Central memory CD4-positive, alpha-beta T cell (primary cell): Measurements from ENCODE around the gene MGARP.
A peak's percentile ranks its signal among the peaks of the same experiment; 100 is the strongest.
"Not testable (repeated sequence)": the region's sequence is repeated elsewhere in the genome, so short reads cannot be mapped to it uniquely, and the experiment has no call there.

Experiments used
- DNase-seq: peaks from one replicate; pipeline ENCODE4 v3.0.0; 2022

The MGARP gene

GRCh38 chr4:139295206-139295941 is 15.3 kb upstream of the MGARP start:
- DNase-seq = peak; percentile 92

- DNase-seq = no peak
Observed at GRCh38 chr4:139286186-139286698, 6.2 kb upstream of the MGARP start.

DNA sequence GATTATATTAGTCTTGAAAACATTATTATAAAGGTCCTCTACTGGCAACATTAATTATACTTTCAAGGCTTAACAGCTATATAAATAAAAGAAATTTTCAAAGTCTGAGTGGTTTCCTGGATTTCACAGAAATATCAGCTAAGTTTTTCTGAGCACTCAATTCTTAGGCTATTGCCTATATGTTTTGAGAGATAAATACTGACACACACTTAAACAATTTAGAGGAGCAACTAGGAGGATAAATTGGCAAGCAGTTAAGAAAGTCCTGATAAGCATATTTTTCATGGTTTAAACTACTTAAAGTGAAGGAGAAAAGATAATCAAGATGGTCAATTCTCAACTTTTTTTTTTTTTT is 2.7 kb upstream of the MGARP start:
- DNase-seq = no peak

DNA sequence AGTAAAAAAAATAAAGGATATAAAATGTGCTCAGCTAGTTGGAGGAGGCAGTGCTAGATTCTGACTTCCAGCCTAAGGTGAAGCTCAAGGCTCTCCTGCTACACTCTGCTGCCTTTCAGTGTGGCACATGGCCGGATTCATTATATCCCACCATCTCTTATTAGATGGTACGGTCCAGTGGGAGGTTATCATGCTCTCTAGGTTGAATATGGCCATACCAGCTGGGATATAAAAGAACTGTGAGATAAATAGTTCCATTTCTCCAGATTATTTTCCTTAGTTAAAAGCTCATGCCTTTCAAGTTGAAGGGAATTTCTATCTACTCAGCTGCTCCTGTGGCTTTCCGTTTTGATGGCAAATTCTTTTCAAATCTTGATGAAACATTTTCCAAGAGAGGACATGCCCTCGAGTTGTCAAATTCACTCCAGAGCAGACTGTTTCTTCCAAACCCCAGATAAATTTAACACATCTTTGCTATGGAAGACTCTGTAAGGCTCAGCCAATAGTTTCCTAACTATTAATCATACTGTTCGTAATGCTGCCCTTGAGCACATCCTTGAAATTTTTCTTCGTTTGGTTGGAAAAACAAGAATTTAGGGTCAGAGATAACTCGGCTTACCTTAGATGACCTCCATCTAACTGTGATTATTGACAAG is 2.2 kb upstream of the MGARP start:
- DNase-seq = no peak

DNA sequence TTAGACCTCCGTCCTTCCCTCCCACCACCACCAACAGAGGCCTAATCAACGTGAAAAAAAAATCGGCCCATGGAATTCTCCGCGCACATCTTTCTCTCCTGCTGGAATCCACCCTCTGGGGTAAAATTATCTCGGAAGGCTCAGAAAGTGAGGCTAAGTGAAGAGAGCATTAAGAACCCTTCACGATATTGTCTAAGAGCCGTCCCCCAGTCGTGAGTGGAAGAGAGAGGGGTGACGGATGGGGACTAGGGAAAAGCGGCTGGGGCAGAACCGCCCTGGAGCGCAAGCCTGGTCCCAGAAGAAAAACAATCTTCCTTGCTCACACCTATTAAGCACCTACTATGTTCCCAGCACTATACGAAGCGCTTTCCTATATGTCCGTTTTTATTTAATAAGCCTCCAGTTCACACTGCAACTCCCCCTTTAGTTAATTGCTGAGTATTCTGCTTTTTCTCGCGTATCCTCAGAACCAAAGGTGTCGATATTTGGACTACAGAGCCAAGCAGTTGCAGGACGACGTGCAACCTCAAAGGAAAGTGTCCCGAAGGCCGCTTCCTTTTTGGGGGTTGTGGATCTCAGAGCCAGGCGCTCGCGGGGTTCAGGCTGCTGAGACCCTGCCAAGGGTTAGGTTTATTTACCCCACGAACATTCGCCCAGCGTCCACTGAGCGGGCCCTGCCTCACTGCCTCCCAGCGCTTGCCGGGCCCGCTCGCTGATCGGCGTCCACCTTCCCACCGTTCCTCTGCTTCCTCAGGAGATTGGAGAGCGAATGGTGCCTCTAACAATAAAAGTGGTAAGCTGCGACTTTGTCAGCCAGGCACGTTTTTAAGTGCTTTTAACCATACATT is 889 bp downstream of the MGARP start:
- no peak for DNase-seq

DNA sequence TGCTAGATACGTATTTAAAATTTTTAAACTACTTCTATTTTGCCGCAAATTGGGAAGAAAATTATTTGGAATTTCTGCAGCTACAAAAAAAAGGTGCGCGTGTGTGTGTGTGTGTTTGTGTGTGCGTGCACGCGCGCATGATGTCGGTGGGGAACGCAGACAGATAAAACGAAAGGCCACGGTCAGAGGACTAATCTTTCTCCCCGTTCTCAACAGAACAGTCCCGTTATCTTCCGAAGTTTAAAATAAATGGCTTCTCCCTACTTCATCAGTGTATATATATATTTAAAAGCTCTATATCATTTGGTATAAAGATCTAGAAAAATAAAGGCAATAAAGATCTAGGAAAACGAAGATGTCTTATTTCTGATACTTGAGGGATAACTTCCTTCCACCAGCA is 1.5 kb downstream of the MGARP start:
- no peak for DNase-seq

GRCh38 chr4:139275281-139275735 is 4.7 kb downstream of the MGARP start:
- DNase-seq = no peak

DNA sequence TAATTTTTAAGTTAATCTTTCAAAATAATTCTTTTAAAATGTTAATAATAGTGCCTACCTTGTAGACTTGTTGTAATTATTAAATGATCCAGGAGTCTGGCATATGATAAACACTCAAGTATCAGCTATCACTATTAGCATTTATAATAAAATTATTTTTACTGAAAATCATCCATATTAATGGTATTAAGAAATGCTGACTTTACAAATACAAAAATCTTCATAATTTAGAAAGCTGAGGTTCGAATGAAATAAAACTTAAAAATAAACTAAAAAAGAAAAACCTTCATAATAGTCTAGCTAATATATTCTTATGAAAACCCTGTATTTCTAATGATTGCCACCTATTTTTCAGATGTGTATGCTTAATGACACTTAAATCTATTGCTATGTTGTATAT is 5.2 kb downstream of the MGARP start:
- DNase-seq = no peak

DNA sequence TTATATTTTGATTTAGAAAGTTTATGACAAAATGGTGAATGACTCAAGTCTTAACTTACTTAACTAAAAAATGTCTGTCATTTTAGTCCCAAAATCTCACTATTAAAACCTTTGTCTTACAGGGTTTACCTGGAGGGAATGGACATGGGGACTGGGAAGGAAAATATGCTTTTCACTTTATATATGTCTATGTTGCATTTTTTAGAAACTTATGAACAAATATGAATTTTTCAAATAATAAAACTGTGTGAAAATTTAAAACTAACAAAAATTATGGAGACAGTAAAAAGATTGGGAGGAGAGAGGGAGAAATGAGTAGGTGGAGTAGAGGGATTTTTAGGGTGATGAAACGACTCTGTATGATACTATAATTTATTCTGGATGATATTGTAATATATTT is 6.2 kb downstream of the MGARP start:
- no peak for DNase-seq

DNA sequence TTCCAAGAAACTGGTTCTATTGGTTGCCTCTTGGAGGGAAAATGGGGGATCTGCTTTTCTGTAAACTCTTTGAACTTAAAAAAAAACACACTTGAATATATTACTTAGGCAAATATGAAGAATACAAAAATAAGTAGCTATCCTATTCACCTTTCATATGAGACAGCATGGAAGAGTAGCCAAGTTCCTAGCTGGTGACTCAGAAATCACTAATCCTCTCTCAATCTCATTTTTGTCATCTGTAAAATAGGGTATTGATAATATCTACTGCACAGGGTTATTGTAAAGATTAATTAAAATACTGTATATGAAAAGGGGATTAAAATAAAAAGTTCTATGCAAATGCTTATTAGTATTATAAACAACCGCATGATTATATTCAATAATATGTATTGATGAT is 12.7 kb downstream of the MGARP start:
- no peak for DNase-seq

DNA sequence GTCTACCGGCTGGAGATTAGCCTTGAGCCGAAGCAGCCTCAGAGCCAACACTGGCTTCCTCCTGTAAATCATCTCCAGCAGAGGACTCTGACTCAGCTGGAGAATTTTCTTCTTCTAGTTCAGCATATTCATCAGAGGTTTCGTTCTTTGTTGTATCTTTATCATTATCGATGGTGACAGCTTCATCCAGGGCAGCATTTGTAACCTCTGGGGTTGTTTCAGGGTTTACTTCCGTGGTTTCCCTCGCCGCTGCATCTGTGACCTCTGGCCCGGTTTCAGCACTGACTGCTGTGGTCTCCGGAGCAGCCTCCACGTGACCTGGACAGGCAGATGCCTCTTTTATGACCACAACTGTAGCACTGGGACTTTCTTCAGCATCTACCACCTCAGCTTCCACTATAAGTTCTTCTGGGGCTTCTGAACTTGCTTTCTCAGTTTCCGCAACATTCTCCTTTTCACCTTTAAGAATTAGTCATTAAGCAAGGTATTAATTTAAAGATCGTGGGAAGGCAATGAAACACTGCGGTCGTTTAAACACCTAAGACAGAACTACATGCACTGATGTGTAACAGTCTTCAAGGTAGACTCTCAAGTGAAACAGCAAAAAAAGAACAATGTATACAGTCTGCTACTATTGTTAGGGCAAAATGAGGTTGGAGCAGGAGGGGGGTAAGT is 13.3 kb downstream of the MGARP start:
- peak; percentile 71 for DNase-seq

GRCh38 chr4:139266208-139266582 is 13.8 kb downstream of the MGARP start:
- DNase-seq = no peak

GRCh38 chr4:139265654-139266053 is 14.4 kb downstream of the MGARP start:
- DNase-seq = no peak

DNA sequence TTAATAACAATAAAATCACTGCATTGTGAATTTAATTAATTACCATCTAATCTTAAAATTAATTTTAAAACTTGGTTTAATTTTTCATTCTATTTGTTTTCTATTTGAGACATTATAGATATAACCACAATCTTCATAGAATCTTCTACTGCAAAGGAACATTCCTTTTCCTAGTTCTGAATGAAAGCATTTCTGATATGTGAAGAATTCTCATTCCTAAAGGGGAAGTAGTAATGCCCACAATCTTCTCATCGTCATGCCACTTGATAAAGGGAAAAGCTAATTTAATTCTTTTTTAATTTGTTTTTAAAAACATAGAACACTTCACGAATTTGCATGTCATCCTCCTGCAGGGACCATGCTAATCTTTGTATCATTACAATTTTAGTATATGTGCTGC is 23.7 kb downstream of the MGARP start:
- DNase-seq = no peak

DNA sequence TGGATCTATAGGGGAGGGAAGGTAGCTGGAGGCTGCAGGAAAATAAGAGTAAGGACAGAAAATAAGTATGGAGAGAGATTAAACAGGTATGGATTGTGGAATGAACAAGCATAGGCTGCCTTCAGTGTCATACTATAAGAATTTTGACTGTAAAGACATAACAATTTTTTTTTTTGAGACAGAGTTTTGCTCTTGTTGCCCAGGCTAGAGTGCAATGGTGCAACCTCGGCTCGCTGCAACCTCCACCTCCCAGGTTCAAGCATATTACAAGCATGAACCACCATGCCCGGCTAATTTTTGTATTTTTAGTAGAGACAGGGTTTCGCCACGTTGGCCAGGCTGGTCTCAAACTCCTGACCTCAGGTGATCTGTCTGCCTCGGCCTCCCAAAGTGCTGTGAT is 24.4 kb downstream of the MGARP start:
- DNase-seq = not testable (repeated sequence)

DNA sequence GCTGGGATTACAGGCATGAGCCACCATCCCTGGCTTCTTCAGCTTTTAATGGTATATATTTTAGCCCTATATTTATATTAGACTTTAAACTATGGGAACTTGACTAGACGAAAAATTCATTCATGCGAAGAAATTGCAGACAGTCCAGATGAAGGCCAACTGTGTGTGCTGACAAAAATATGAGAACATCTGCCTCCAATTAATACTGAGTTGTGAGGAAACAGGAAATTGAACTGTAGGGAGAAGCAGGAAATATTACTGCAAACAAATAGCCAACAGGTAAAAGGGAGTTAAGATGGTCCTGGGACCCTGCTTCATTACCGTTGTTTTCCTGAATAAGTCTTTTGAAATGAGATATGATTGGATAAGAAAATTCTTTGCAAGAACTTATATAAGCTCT is 26.3 kb downstream of the MGARP start:
- DNase-seq = no peak

DNA sequence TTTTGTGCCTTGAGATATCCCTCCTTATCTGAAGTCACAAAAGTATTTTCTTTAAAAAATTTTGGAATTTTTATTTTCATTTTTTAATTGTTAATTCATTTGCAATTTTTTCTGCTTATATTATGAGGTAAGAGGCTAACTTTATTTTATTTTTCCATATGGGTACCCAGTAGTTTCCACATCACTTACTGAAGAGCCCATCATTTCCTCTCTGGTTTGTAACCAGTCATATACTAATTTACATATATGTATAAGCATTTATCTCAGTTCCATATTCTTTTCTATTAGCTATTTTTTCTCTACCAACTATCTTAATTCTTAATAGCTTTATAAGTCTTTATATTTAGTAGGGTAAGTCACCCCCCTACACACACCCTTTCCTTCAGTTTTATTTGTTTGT is 27.0 kb downstream of the MGARP start:
- no peak for DNase-seq

GRCh38 chr4:139247700-139248238 is 32.3 kb downstream of the MGARP start:
- DNase-seq = no peak

DNA sequence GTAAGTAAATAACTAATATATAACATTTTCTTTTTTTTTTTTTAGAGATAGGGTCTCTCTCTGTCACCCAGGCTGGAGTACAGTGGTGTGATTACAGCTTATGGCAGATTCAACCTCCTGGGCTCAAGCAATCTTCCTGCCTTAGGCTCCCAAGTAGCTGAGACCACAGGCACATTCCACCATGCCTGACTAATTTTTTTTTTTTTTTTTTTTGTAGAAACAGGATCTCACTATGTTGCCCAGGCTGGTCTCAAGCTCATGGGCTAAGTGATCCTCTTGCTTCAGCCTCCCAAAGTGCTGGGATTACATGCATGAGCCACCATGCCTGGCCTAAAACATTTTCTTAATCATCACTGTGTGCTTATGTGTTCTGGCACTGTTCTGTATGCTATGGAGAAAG is 32.8 kb downstream of the MGARP start:
- no peak for DNase-seq

- DNase-seq = no peak
Observed at GRCh38 chr4:139246166-139246565, 33.9 kb downstream of the MGARP start.

DNA sequence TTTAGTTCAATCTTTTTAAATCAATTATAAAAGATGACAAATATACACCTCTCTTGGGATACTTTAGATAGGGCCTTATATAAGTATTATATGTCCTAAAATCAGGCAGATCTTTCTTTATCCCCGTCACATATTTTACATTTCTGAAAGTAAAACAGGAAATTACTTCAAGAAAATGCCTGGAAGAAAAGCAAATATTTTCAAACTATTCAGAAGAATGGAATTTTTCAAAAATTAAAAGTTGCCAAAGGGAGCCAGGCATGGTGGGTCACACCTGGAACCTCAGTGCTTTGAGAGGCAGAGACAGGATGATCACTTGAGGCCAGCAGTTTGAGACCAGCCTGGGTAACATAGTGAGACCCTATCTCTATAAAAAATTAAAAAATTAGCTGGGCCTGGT is 34.4 kb downstream of the MGARP start:
- no peak for DNase-seq

GRCh38 chr4:139243448-139244365 is 36.3 kb downstream of the MGARP start:
- no peak for DNase-seq
